Measurements from ENCODE around the gene USP6NL. TPM values are rescaled to one million over a fixed set of nuclear protein-coding genes. Genes with fewer than 3 reads are reported as not detected.
A peak's percentile ranks its signal among the peaks of the same experiment; 100 is the strongest.

USP6NL gene
- total RNA-seq, 1 experiment from 2014 or later = 21.4 TPM

- POLR2A ChIA-PET = no interaction called here
- H3K27me3 Mint-ChIP-seq (ENCODE audit: low read depth) = no peaks in the 10 kb centered on the region
- DNase-seq (ENCODE audit: low spot score) (no peak), ATAC-seq (no peak)
- H3K36me3 Mint-ChIP-seq = no peaks in the 10 kb centered on the region
- no peak for TF ChIP-seq ETV6 (CRISPR knock-in tag; IDR thresholded peaks at IDR 0.05)
- peak; percentile 90 for TF ChIP-seq GABPB1 (CRISPR knock-in tag; IDR thresholded peaks at IDR 0.05)
- TF ChIP-seq HMGA2 (CRISPR knock-in tag; IDR thresholded peaks at IDR 0.05) = no peak
- CTCF ChIA-PET = no interaction called here
- H3K4me1 Mint-ChIP-seq = no peaks in the 10 kb centered on the region
- H3K27ac Mint-ChIP-seq = no peak overlapping the region
- H3K4me3 Mint-ChIP-seq = no peak overlapping the region
- H3K9me3 Mint-ChIP-seq = no peaks in the 10 kb centered on the region
Observed at GRCh38 chr10:11639849-11640764, 28.7 kb upstream of the USP6NL start.

- CTCF ChIA-PET = no interaction called here
- ATAC-seq (no peak), DNase-seq (ENCODE audit: low spot score) (no peak)
- Mint-ChIP-seq H3K9me3 (no peaks in the 10 kb centered on the region), H3K36me3 (no peaks in the 10 kb centered on the region), H3K27ac (no peak overlapping the region), H3K4me1 (no peaks in the 10 kb centered on the region), H3K27me3 (ENCODE audit: low read depth) (no peaks in the 10 kb centered on the region), H3K4me3 (no peak overlapping the region)
- TF ChIP-seq CDX4 (CRISPR knock-in tag; IDR thresholded peaks at IDR 0.05; ENCODE audit: borderline replicate concordance) (no peak), ZNF232 (CRISPR knock-in tag; IDR thresholded peaks at IDR 0.05) (no peak), FOXK1 (CRISPR knock-in tag; IDR thresholded peaks at IDR 0.05) (no peak), ERG (CRISPR knock-in tag; IDR thresholded peaks at IDR 0.05) (no peak), KAT7 (CRISPR knock-in tag; IDR thresholded peaks at IDR 0.05; ENCODE audit: borderline replicate concordance) (no peak), ETV6 (CRISPR knock-in tag; IDR thresholded peaks at IDR 0.05) (no peak), HMGXB4 (CRISPR knock-in tag; IDR thresholded peaks at IDR 0.05) (no peak), CREM (CRISPR knock-in tag; IDR thresholded peaks at IDR 0.05) (no peak), ZNF219 (CRISPR knock-in tag; IDR thresholded peaks at IDR 0.05; ENCODE audit: borderline replicate concordance) (no peak), ZNF121 (CRISPR knock-in tag; IDR thresholded peaks at IDR 0.05) (no peak), CTCF (IDR thresholded peaks at IDR 0.05) (no peak), RORB (CRISPR knock-in tag; IDR thresholded peaks at IDR 0.05) (no peak), NR3C1 (CRISPR knock-in tag; conservative IDR thresholded peaks at IDR 0.05; ENCODE audit: low read depth) (no peak), SOX15 (CRISPR knock-in tag; IDR thresholded peaks at IDR 0.05) (no peak), ARID4B (CRISPR knock-in tag; IDR thresholded peaks at IDR 0.05; ENCODE audit: borderline replicate concordance) (no peak), OVOL2 (CRISPR knock-in tag; IDR thresholded peaks at IDR 0.05; ENCODE audit: borderline replicate concordance) (no peak), E2F4 (CRISPR knock-in tag; IDR thresholded peaks at IDR 0.05; ENCODE audit: borderline replicate concordance, low read depth) (no peak), E2F1 (CRISPR knock-in tag; IDR thresholded peaks at IDR 0.05) (no peak)
- POLR2A ChIA-PET = no interaction called here
Observed at GRCh38 chr10:11639362-11639761, 27.9 kb upstream of the USP6NL start.
